GM19328 (cell line): ENCODE measurements around the gene CEP250.
A peak's percentile ranks its signal among the peaks of the same experiment; 100 is the strongest.
"Not testable (repeated sequence)": the region's sequence is repeated elsewhere in the genome, so short reads cannot be mapped to it uniquely, and the experiment has no call there.

Experiments
- ATAC-seq: cut with Tn5 transposase; IDR thresholded peaks from one replicate; pipeline ENCODE4 v1.9.1; 2021; ENCODE audit warnings: mild to moderate bottlenecking, moderate library complexity; ENCODE audit not compliant: unreplicated experiment

The CEP250 gene

DNA sequence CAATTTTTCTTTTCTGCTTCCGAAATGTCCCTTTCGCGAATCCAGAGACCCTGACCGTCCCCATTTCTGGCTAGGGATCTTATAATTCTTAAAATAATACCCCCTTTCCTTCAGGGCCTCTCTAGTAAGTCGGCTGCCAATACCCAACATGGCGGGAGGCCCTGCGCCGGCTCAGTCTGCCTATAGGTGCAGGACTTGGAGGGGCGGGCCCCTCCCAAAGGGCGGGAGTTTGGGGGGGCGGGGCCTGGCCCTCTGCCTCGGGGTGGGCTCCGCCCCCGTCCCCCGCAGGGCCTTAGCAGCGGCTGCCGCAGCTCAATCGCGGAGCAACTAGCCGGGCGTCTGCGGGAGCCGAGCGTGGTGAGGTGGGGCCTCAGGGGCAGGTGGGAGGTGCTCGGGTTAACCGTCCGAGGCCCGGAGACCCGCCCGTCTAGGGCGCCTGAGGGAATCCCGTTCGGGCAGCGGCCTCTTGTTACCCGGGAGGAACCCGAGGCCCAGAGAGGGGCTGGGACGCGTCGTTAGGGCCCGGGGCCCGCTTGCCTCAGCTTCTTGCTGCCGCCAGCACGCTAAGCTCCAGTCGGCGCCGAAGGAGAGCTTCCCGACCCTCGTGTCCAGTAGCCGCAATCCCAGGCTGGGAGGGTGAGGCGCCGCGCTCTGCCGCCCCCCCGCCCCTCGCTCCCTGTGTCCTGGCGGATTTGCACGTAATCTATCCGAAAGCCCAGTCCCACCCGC lies at the start of gene CEP250:
CEP250 (plus strand) TSS at position 718 of the 729 bp plus-strand sequence. CDS start 6,770 bp downstream, outside the sequence.
- peak; percentile 94 for ATAC-seq

GRCh38 chr20:35405775-35406174 lies 49.6 kb upstream of the CEP250 start:
- ATAC-seq, result no peak

DNA sequence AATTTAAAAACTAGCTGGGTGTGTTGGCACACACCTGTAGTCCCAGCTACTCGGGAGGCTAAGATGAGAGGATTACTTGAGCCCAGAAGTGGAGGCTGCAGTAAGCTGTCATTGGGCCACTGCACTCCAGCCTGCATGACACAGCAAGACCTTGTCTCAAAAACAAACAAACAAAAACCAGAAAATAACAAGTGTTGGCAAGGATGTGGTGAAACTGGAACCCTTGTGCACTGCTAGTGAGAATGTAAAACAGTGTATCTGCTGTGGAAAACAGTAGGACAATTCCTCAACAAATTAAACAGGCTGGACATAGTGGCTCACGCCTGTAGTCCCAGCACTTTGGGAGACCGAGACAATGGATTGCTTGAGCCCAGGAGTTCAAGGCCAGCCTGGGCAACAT lies 47.1 kb upstream of the CEP250 start:
- ATAC-seq, result no peak

GRCh38 chr20:35409542-35409941 lies 45.9 kb upstream of the CEP250 start:
- ATAC-seq, result no peak

GRCh38 chr20:35410613-35411012 lies 44.8 kb upstream of the CEP250 start:
- no peak for ATAC-seq

- no peak for ATAC-seq
Observed at GRCh38 chr20:35421322-35421721, 34.1 kb upstream of the CEP250 start.

- no peak for ATAC-seq
Observed at GRCh38 chr20:35431621-35432429, 23.6 kb upstream of the CEP250 start.

DNA sequence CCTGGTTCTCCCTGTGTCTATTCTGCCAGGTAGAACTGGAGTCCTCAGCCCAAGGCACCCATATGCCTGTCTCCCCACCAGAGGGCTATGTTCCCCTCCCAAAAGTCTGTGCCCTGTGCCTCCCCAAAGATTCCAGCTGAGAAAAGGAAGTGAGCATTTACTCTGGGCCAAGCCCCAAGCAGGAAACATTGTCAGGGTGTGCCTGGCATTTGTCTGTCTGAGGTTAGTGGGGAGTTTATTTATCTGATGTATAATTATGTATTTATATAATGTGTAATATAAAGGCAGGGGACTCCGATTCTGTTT lies 23.0 kb upstream of the CEP250 start:
- ATAC-seq, result no peak

DNA sequence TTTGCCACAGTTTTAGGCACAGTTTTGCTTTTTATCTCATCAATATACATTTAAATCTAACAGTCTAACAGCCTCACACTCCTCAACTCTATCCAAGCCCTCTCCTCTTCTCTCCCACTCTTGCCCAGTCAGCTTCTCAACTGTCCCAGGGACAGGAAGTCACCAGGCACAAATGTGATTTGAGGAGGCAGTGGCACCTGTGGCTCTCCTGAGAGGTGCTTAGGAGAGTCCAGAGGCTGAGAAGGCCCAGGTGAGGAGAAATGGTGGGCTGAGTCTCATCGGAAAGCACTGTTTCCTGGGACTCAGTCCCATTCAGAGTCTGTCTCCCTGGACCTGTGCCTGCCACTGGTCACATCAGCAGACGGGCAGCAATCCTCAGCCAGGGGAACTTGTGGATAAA lies 22.1 kb upstream of the CEP250 start:
- ATAC-seq, result no peak

DNA sequence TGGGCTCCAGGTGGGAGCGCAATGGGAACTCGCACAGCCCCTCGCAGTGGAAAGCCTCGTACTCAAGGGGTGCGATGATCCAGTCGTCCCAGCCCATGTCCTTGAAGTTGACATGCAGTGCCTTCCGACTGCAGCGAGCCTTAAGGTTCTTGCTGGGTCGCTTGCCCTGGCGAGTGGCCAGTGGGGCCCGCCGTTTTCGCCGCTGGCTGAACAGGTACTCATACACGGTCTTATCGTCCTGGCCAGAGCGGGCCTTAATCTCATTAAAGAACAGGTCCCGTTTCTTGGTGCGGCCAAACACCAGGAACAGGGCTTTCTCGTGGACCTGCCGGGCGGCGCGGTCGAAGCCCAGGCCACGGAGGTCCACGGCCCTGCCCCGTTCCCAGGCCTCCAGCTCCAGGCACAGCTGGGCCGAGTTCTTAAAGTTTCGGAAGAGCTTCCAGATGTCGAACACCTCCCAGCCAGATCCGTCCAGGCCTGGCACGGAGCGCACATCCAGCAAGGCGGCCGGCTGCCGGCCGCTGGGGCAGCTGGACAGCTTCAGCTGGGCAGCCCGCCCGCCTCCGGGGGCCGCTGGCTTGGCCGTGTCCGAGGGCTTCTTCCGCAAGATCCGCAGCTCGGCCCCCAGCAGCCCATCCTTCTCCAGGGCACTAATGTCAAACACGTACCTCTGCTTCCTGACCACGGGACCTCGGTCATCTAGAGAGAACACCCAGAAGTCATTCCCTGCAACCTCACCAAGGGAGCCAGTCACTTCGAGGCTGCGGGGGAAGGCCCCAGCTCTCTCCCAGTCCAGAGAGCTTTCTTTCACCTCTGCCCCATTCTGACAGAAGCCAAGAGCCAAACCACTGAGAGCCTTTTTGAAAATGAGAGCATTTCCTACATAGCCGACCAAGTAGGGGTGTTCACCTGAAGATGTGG lies 21.1 kb upstream of the CEP250 start:
- no peak for ATAC-seq

DNA sequence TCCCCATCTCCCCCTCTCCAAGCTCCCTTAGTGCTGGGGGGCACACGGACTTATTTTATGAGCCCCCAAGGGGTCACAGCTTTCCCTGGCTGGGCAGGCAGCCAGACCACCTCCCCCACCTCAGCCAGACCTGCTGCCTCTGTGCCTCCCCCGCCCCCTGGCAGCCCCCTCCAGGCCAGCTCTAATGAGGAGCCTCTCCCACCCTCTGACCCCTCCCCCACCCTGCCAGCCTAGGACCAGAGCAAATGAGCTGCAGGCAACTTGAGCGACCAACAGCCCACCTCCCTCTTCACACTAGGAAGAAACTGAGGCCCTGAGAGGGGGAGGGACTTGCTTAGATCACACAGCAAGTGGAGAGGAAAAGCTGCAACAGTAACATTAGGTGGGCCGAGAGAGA lies 19.2 kb upstream of the CEP250 start:
- no peak for ATAC-seq

DNA sequence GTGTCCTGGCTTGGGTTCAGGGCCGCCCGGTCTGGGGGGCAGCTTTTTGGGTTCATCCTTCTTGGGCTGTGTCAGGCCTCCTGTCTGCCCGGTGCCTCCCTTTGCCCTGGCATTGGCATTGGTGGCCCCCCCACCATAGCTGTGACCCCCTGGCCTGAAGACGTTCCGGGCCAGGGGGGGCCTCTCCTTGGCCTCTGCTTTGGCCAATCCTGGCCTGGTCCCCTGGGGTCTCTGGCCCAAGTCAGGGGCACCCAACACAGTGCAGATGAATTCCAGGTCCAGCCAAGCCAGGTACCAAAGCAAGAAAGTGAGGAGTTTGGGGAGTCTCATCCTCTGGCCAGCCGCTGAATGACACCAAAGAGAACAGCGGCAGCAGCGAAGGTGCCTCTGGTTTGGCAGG lies 17.8 kb upstream of the CEP250 start:
- ATAC-seq, result no peak

DNA sequence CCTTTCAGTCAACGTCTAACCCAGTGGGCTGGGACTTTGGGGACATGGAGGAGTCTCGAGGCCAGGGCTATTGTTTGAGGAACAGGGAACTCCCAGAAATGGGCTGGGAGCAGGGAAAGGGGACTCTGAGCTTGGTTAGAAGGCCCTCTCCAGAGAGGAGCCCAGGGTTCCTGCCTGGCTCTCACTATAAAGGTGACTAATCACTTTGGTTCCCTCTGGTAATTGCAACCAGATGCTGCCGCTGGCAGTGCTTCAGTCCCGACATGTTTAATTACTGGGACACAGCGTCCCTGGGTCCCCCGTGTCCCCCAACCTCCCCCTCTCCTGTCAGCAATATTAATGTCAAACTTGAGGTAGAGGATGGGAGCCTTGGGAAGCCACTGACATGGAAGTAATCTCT lies 12.4 kb upstream of the CEP250 start:
- ATAC-seq, result no peak

DNA sequence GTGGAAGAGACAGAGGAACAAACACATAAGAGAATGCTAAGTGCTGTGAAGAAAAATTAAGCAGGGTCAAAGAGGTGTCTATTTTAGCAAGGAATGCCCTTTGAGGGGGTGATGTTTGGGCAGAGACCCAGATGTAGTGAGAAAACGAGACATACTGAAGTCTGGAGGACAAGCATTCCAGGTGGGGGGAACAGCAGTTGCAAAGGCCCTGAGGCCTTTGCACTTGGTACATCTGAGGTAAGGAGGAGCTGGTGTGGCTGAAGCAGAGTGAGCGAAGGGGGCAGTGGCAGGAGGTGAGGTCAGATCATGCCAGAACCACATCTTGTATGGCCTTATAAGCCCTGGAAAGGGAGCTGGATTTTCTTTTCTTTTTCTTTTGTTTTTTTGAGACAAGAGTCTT lies 11.2 kb upstream of the CEP250 start:
- no peak for ATAC-seq

DNA sequence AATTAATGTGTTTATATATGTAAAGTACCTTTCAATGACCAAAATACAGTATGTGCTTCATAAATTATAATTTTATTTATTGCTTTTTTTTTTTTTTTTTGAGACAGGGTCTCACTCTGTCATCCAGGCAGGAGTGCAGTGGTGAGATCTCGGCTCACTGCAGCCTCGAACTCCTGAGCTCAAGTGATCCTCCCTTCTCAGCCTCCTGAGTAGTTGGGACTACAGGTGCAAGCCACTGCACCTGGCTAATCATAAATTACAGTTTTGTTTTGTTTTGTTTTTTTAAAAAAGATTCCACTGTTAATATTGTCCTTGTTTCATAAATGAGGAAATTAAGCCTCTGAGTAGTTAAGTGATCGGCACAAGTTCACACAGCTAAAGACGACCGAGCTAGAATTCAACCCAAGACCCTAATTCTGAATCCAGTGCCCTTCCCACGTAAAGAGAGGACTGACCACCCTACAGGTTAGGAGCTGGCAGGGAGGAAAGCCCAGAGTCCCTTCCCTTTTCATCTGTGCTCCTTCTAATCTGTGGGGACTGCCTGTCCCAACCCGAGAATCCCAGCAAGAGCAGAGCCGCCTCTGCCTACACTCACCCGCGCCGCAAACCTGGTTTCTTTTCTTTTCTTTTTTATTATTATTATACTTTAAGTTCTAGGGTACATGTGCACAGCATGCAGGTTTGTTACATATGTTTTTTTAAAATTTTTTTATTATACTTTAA lies 8.9 kb upstream of the CEP250 start:
- ATAC-seq, result no peak

DNA sequence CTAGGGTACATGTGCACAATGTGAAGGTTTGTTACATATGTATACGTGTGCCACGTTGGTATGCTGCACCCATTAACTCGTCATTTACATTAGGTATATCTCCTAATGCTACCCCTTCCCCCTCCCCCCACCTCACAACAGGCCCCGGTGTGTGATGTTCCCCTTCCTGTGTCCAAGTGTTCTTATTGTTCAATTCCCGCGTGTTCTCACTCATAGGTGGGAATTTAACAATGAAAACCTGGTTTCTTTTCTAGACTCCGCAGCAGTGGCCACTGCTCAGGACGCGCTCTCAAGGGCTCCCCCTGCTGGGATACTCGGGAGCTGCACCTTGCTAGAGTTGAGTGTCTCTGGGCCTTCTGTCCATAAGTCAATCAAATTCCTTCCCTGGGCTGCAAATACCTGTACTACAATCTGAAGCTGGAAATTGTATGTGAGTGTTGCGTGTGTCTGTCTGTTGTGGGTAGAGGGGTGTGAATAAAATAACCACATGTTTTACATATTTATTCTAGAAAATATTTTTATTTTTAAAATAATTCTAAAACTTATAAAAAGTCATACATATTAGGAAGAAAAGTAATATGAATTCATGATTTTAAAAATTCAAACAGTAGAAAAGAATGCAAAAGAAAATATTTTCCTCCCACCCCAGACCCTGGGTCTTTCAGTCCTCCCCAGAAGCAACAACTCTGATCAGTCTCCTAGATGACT lies 8.2 kb upstream of the CEP250 start:
- no peak for ATAC-seq

- no peak for ATAC-seq
Observed at GRCh38 chr20:35448788-35449373, 6.5 kb upstream of the CEP250 start.

- ATAC-seq, result not testable (repeated sequence)
Observed at GRCh38 chr20:35449855-35450254, 5.5 kb upstream of the CEP250 start.

DNA sequence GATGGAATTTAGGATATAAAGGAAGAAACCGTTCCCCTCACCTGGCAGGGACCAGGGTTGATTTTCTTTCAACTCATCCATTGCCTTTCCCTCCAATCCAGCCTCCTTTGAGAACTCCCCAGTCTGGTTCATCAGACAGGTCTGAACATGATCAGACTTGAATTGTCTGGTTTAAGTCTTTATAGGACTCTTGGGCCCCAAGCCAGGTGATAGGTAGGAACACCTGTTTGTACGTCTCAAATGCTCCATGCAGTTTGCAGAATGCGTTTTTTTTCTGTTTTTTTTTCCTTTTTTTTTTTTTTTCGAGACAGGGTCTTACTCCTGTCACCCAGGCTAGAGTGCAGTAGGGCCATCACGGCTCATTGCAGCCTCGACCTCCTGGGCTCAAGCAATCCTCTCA lies 4.1 kb upstream of the CEP250 start:
- ATAC-seq, result no peak

- ATAC-seq, result no peak
Observed at GRCh38 chr20:35453647-35454046, 1.8 kb upstream of the CEP250 start.
